Type B pancreatic cell (in vitro differentiated cells): ENCODE data around the gene NPTX2. TPM values are rescaled to one million over a fixed set of nuclear protein-coding genes. Genes with fewer than 3 reads are reported as not detected.

Experiments
- DNase-seq: peaks from one replicate; pipeline ENCODE4 v3.0.0; 2021; ENCODE audit warnings: mixed read lengths; ENCODE audit not compliant: unreplicated experiment; ENCODE audit errors: extremely low spot score
- H3K27ac Mint-ChIP-seq: 2 replicates; pipeline ENCODE4 v1.8.0; 2021; ENCODE audit warnings: mild to moderate bottlenecking, mixed read lengths
- H3K27me3 Mint-ChIP-seq: 2 replicates; pipeline ENCODE4 v1.8.0; 2021; ENCODE audit warnings: mixed read lengths
- H3K36me3 Mint-ChIP-seq: 2 replicates; pipeline ENCODE4 v1.8.0; 2021; ENCODE audit warnings: mixed read lengths
- H3K4me1 Mint-ChIP-seq: one replicate; pipeline ENCODE4 v1.8.0; 2021; ENCODE audit warnings: mixed read lengths; ENCODE audit not compliant: unreplicated experiment
- H3K4me3 Mint-ChIP-seq: 2 replicates; pipeline ENCODE4 v1.8.0; 2021; ENCODE audit warnings: mild to moderate bottlenecking, mixed read lengths
- H3K9me3 Mint-ChIP-seq: 2 replicates; pipeline ENCODE4 v1.8.0; 2021; ENCODE audit warnings: mixed read lengths
- total RNA-seq: library from RNA; stranded (reverse); gene quantifications from 2 replicates; pipeline ENCODE4 v1.2.1, GENCODE V29; 2021; ENCODE audit warnings: low replicate concordance
- TF ChIP-seq, protein P1 (sequence below): fragments of 200-600 bp; sonication (generic); conservative IDR thresholded peaks from 2 replicates; pipeline ENCODE4 v1.5.0; 2021; ENCODE audit warnings: antibody characterized with exemption, mild to moderate bottlenecking

NPTX2 gene
- total RNA-seq, 1 donor from 2014 or later = 14.2 TPM

DNA sequence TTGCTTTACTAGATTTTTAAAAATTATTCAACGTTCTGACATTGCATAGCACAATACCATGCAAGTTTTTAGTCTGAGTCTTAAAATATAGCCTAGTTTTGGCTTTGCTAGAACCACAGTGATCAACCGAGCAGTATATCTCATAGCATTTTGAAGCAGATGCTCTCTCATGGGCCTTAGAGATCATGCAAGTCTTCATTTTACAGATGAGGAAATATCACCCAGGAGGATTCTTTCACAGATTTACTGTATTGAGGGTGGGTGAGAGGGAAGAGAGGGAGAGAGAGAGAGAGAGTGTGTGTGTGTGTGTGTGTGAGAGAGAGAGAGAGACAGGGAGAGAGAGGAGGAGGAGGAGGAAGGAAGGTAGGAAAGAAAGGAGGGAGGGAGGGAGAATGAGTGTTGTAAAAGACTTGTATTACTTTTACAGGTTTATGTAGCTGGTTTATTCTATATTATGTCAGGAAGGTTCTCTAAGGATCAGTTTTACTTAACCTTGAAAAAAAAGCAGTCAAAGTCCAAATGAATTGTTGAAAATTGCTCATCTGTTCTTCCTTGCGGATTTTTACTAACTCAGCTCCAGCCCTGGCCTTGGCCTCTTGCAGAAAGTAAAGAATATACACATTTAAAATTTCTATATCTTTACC lies 14.2 kb upstream of the NPTX2 start:
- DNase-seq = no peak
- no peak overlapping the region for H3K27ac Mint-ChIP-seq
- H3K4me1 Mint-ChIP-seq = no peaks in the 10 kb centered on the region
- TF ChIP-seq, protein P1, sequence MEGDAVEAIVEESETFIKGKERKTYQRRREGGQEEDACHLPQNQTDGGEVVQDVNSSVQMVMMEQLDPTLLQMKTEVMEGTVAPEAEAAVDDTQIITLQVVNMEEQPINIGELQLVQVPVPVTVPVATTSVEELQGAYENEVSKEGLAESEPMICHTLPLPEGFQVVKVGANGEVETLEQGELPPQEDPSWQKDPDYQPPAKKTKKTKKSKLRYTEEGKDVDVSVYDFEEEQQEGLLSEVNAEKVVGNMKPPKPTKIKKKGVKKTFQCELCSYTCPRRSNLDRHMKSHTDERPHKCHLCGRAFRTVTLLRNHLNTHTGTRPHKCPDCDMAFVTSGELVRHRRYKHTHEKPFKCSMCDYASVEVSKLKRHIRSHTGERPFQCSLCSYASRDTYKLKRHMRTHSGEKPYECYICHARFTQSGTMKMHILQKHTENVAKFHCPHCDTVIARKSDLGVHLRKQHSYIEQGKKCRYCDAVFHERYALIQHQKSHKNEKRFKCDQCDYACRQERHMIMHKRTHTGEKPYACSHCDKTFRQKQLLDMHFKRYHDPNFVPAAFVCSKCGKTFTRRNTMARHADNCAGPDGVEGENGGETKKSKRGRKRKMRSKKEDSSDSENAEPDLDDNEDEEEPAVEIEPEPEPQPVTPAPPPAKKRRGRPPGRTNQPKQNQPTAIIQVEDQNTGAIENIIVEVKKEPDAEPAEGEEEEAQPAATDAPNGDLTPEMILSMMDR = no peak
- no peaks in the 10 kb centered on the region for H3K9me3 Mint-ChIP-seq
- peaks cover 49% of the 10 kb centered on the region for H3K27me3 Mint-ChIP-seq
- H3K36me3 Mint-ChIP-seq = no peaks in the 10 kb centered on the region
- H3K4me3 Mint-ChIP-seq = no peak overlapping the region

DNA sequence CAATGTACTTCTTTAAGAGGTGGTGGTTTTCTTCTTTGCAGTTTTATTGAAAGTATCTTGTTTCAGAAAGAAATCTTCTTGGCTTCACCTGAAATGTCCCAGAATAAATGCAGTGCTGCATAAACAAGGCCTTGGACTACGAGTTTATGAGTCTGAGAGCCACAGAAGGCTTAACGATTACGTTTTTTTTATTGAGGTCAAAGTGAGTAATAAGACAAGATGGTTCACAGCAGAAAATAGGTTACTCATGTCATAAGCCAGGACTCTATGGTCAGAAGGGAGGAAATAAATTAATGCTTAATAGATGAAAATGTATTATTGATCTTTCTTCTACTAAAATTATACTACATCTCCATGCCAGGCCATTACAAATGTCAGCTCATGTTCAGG lies 13.7 kb upstream of the NPTX2 start:
- Mint-ChIP-seq H3K27me3 (peaks cover 46% of the 10 kb centered on the region), H3K4me1 (no peaks in the 10 kb centered on the region), H3K4me3 (no peak overlapping the region), H3K9me3 (no peaks in the 10 kb centered on the region), H3K27ac (no peak overlapping the region), H3K36me3 (no peaks in the 10 kb centered on the region)
- TF ChIP-seq, protein P1 = no peak
- no peak for DNase-seq

DNA sequence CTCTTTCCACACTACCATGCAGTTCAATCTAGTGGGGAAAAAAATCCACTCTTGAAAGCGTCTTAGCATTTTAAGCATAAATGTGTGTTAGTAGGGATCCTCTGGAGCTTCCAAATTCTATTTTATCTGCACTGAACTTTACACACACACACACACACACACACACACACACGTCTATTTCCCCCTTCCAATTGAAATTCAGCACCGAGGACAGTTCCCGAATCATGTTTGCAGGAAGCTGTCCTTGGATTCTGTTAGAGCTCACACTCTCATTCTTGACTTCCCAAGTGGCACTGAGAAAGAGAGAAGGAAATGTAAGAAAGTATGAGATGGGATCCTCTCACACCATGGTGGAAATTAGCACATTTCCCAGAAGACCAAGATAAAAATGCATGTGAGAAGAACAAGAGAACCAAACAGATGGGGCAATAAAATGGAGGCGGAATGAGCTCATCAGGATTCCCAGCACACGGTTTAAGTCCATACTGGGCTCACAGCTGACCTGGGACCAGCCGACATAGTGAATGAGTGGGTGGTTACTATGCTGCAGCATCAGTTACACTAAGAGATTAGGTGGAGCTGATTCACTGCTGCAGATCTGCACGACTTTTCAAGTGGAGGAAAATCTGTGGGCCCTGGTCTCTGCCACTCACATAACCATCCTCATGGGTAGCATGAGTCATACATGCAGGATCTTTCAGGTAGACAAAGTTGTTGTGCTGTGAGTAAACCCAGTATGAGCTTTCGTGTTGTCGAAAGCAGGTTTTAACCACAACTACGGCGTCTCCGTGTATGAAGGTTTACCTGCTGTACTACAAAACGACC lies 3.3 kb upstream of the NPTX2 start:
- TF ChIP-seq, protein P1 = no peak
- DNase-seq = no peak
- Mint-ChIP-seq H3K9me3 (no peaks in the 10 kb centered on the region), H3K4me3 (no peak overlapping the region), H3K27ac (no peak overlapping the region), H3K36me3 (no peaks in the 10 kb centered on the region), H3K27me3 (peaks cover 74% of the 10 kb centered on the region), H3K4me1 (no peaks in the 10 kb centered on the region)

DNA sequence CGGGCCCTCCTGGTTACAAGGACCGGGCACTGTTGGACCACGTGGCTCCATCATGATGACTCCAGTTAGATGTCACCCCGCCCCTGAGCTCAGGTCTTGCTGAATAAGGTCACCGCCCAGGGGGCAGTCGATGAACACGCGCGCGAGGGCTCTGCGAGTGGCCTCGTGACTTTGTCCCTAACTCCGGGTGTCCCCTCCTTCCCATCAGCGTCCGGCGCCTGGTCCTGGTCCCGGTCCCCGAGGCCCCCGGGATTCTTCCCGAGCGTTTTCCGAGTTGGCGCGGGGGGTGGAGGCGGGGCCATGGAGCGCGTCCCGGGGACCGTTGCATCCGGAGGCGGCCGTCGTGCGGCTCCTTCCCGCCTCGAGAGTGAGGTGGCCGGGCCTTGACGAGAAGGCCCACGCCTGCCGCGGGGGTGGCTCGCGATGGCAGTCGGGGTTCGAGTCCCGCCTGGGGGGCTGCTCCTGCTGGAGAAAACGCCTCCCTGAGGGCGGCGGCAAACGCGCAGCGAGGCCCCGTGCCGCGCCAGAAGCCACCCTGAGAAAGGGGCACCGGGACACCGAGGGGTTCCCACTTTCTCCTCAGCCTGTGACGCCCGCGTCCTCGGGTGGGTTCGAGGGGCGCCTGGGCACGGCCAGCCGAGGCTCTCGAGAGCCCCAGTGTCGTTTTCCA lies 569 bp upstream of the NPTX2 start:
- H3K36me3 Mint-ChIP-seq = no peaks in the 10 kb centered on the region
- peaks cover 7% of the 10 kb centered on the region for H3K4me1 Mint-ChIP-seq
- no peak for DNase-seq
- H3K27me3 Mint-ChIP-seq = peaks cover 78% of the 10 kb centered on the region
- no peak overlapping the region for H3K27ac Mint-ChIP-seq
- H3K4me3 Mint-ChIP-seq = peak overlapping the region; percentile 28
- TF ChIP-seq, protein P1 = no peak
- no peaks in the 10 kb centered on the region for H3K9me3 Mint-ChIP-seq

DNA sequence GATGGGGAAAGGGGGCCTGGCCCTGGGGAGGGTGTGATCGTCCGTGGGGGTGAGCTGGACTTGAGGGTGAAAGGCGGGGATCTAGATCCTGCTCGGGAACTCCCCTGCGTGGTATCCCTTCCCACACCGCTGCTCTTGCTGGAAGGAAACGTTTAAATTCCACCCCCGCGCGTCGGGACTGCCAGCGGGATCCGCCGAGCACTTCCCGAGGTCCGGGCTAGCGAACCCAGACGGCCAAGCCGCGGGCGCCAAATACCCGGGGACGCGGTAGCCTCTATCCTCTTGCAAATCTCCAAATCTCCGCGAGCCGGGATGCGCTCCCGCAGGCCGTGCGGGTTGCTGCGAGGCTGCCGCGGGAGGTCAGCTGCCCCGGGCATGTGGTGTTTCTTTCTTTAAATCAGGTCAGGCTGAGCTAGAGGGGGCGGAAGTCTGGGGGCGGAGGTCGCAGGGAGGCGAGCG lies 904 bp downstream of the NPTX2 start:
- H3K4me1 Mint-ChIP-seq = peaks cover 7% of the 10 kb centered on the region
- H3K4me3 Mint-ChIP-seq = peak overlapping the region; percentile 80
- DNase-seq = no peak
- no peaks in the 10 kb centered on the region for H3K9me3 Mint-ChIP-seq
- H3K36me3 Mint-ChIP-seq = no peaks in the 10 kb centered on the region
- H3K27ac Mint-ChIP-seq = no peak overlapping the region
- peaks cover 77% of the 10 kb centered on the region for H3K27me3 Mint-ChIP-seq
- TF ChIP-seq, protein P1 = no peak
